Neural cell (in vitro differentiated cells): ENCODE measurements around the gene ALG10. TPM values are rescaled to one million over a fixed set of nuclear protein-coding genes. Genes with fewer than 3 reads are reported as not detected.
"Not testable (repeated sequence)": the region's sequence is repeated elsewhere in the genome, so short reads cannot be mapped to it uniquely, and the experiment has no call there.

ENCODE experiments used
- H2AFZ ChIP-seq: fragments of 200-600, 300-800 bp; sonication (generic), shearing (Covaris generic); 2 replicates; pipeline ENCODE4 v1.6.0; 2014; ENCODE audit warnings: low read depth, mild to moderate bottlenecking, antibody characterized with exemption, low read length, moderate library complexity
- H3F3A ChIP-seq: fragments of 200-600 bp; shearing (Covaris generic); 2 replicates; pipeline ENCODE4 v1.6.1; 2016; ENCODE audit warnings: mild to moderate bottlenecking, moderate library complexity, mixed read lengths, antibody characterized with exemption, low read length; ENCODE audit not compliant: insufficient read depth, poor library complexity, severe bottlenecking
- H3K27ac ChIP-seq: fragments of 200-600, 300-800 bp; sonication (generic), shearing (Covaris generic); 2 replicates; pipeline ENCODE4 v1.5.1; 2014; ENCODE audit warnings: mild to moderate bottlenecking, low read length, moderate library complexity
- H3K27me3 ChIP-seq: fragments of 300-800, 200-600 bp; sonication (generic), shearing (Covaris generic); 2 replicates; pipeline ENCODE4 v1.6.0; 2014; ENCODE audit warnings: mild to moderate bottlenecking, low read depth, low read length, moderate library complexity; ENCODE audit not compliant: insufficient read depth
- H3K36me3 ChIP-seq: fragments of 300-800, 200-600 bp; sonication (generic), shearing (Covaris generic); 2 replicates; pipeline ENCODE4 v1.5.1; 2014; ENCODE audit warnings: mild to moderate bottlenecking, antibody characterized with exemption, low read length, moderate library complexity; ENCODE audit not compliant: insufficient read depth
- H3K4me2 ChIP-seq: fragments of 300-800, 200-600 bp; sonication (generic), shearing (Covaris generic); 2 replicates; pipeline ENCODE4 v1.6.0; 2014; ENCODE audit warnings: mild to moderate bottlenecking, low read length
- H3K4me3 ChIP-seq: fragments of 300-800, 200-600 bp; sonication (generic), shearing (Covaris generic); 2 replicates; pipeline ENCODE4 v1.5.1; 2014; ENCODE audit warnings: mild to moderate bottlenecking, low read length, moderate library complexity
- H3K79me2 ChIP-seq: fragments of 200-600 bp; shearing (Covaris generic); replicated peaks from 2 replicates; pipeline ENCODE4 v1.6.0; 2014; ENCODE audit warnings: mild to moderate bottlenecking, low read length, moderate library complexity; ENCODE audit not compliant: insufficient read depth
- H3K9ac ChIP-seq: fragments of 300-800, 200-600 bp; sonication (generic), shearing (Covaris generic); 2 replicates; pipeline ENCODE4 v1.6.1; 2016; ENCODE audit warnings: mild to moderate bottlenecking, low read length, mixed read lengths
- H3K9me2 ChIP-seq: fragments of 200-600 bp; shearing (Covaris generic); 2 replicates; pipeline ENCODE4 v1.6.1; 2016; ENCODE audit warnings: mild to moderate bottlenecking, low read length, mixed read lengths; ENCODE audit not compliant: insufficient read depth
- H3K9me3 ChIP-seq: fragments of 200-600, 300-800 bp; sonication (generic), shearing (Covaris generic); 2 replicates; pipeline ENCODE4 v1.6.1; 2016; ENCODE audit warnings: mild to moderate bottlenecking, mixed run types, low read length, moderate library complexity, mixed read lengths
- H4K20me1 ChIP-seq: fragments of 200-600 bp; shearing (Covaris generic); 2 replicates; pipeline ENCODE4 v1.6.1; 2016; ENCODE audit warnings: mild to moderate bottlenecking, mixed run types; ENCODE audit not compliant: insufficient read depth
- CTCF ChIP-seq: fragments of 450-650 bp; IDR thresholded peaks from 2 replicates; pipeline ENCODE4 v1.5.1; 2014; ENCODE audit warnings: antibody characterized with exemption, mild to moderate bottlenecking, moderate library complexity; ENCODE audit not compliant: poor library complexity, severe bottlenecking
- EP300 ChIP-seq: fragments of 450-650 bp; conservative IDR thresholded peaks from 2 replicates; pipeline ENCODE4 v1.6.1; 2014; ENCODE audit warnings: antibody characterized with exemption, mild to moderate bottlenecking, moderate library complexity; ENCODE audit not compliant: poor library complexity, severe bottlenecking
- EZH2 ChIP-seq: fragments of 200-600, 300-800 bp; shearing (Covaris generic), sonication (generic); IDR thresholded peaks from 2 replicates; pipeline ENCODE4 v1.6.1; 2014; ENCODE audit warnings: antibody characterized with exemption, low read length, borderline replicate concordance, mild to moderate bottlenecking; ENCODE audit not compliant: insufficient read depth, poor library complexity, severe bottlenecking
- MXI1 ChIP-seq: fragments of 450-650 bp; conservative IDR thresholded peaks from 2 replicates; pipeline ENCODE4 v1.6.1; 2014; ENCODE audit warnings: antibody characterized with exemption, mild to moderate bottlenecking; ENCODE audit not compliant: poor library complexity, severe bottlenecking
- POLR2AphosphoS5 ChIP-seq: IDR thresholded peaks from 2 replicates; pipeline ENCODE4 v1.6.1; 2012
- RAD21 ChIP-seq: fragments of 450-650 bp; conservative IDR thresholded peaks from 2 replicates; pipeline ENCODE4 v1.6.1; 2014; ENCODE audit warnings: antibody characterized with exemption, mild to moderate bottlenecking, moderate library complexity
- REST ChIP-seq: IDR thresholded peaks from 2 replicates; pipeline ENCODE4 v1.6.1; 2012; ENCODE audit warnings: borderline replicate concordance
- SMC3 ChIP-seq: fragments of 450-650 bp; conservative IDR thresholded peaks from 2 replicates; pipeline ENCODE4 v1.6.1; 2014; ENCODE audit warnings: antibody characterized with exemption, mild to moderate bottlenecking, moderate library complexity; ENCODE audit not compliant: poor library complexity
- TAF1 ChIP-seq: IDR thresholded peaks from 2 replicates; pipeline ENCODE4 v1.6.1; 2012; ENCODE audit warnings: low read depth
- polyA plus RNA-seq: library from polyadenylated mRNA; depleted of rRNA; stranded (reverse); fragments of >200 nt; gene quantifications from 2 replicates; pipeline ENCODE4 v1.2.3, GENCODE V29; 2014

The ALG10 gene
- polyA plus RNA-seq, 1 donor from 2014 or later, result 12.8 TPM

GRCh38 chr12:34030591-34030990 lies 8.3 kb downstream of the ALG10 start:
- H3K79me2 ChIP-seq, result no peaks in the 10 kb centered on the region
- no peaks in the 10 kb centered on the region for H3K9me2 ChIP-seq
- H3K4me2 ChIP-seq, result no peak overlapping the region
- TF ChIP-seq SMC3 (no peak), REST (no peak), POLR2AphosphoS5 (no peak), MXI1 (no peak), CTCF (no peak), EZH2 (no peak), EP300 (no peak), TAF1 (no peak)
- no peaks in the 10 kb centered on the region for H4K20me1 ChIP-seq
- no peak overlapping the region for H2AFZ ChIP-seq
- H3K9me3 ChIP-seq, result no peaks in the 10 kb centered on the region
- H3K36me3 ChIP-seq, result no peaks in the 10 kb centered on the region
- H3K9ac ChIP-seq, result no peak overlapping the region
- no peaks in the 10 kb centered on the region for H3F3A ChIP-seq
- no peak overlapping the region for H3K27ac ChIP-seq
- H3K4me3 ChIP-seq, result no peak overlapping the region
- H3K27me3 ChIP-seq, result no peaks in the 10 kb centered on the region

- TF ChIP-seq MXI1 (no peak), TAF1 (no peak), EP300 (no peak), REST (no peak), CTCF (no peak), EZH2 (no peak), SMC3 (no peak), RAD21 (no peak), POLR2AphosphoS5 (no peak)
- no peak overlapping the region for H2AFZ ChIP-seq
Observed at GRCh38 chr12:34033628-34034296, 11.5 kb downstream of the ALG10 start.

GRCh38 chr12:34038357-34038756 lies 16.1 kb downstream of the ALG10 start:
- not testable (repeated sequence) for H2AFZ ChIP-seq, H3F3A ChIP-seq, H3K4me3 ChIP-seq, H3K79me2 ChIP-seq, H3K27me3 ChIP-seq, H3K9ac ChIP-seq, H3K27ac ChIP-seq, H3K4me2 ChIP-seq, H3K36me3 ChIP-seq, H3K9me3 ChIP-seq, H4K20me1 ChIP-seq, H3K9me2 ChIP-seq

More at GRCh38 chr12:34033628-34034296, 11.5 kb downstream of the ALG10 start:
- Histone ChIP-seq H3K27ac (no peak overlapping the region), H3K4me3 (no peak overlapping the region), H3K27me3 (no peaks in the 10 kb centered on the region), H3K4me2 (no peak overlapping the region), H3K36me3 (no peaks in the 10 kb centered on the region), H3K9me2 (no peaks in the 10 kb centered on the region), H3K9me3 (no peaks in the 10 kb centered on the region), H4K20me1 (no peaks in the 10 kb centered on the region), H3K9ac (no peak overlapping the region), H3F3A (no peaks in the 10 kb centered on the region), H3K79me2 (no peaks in the 10 kb centered on the region)
